ENCODE results near the gene KNSTRN.

The KNSTRN gene

DNA sequence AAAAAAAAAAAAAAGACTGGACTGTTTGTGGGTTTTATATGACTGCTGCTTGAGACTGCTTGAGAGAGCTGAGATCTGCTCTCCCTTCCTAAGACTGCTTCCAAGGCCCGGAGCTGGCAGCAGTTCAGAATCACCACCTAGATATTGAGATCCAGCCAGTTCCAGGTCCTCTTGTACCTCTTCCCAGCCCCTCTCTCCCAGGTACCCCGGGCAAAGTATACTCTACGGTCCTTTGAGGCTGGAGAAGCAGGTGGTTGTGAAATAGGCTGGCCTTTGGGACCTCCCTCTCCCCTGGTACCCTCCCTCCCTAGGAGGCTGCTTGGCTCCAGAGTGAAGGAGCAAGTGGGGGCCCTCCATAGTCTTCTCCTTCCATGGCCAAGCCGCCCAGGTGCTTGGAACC, 45.7 kb downstream of the KNSTRN start:
- DNase-seq (ENCODE audit: extremely low read depth, low read depth), result no peak
- TF ChIP-seq, protein P1, sequence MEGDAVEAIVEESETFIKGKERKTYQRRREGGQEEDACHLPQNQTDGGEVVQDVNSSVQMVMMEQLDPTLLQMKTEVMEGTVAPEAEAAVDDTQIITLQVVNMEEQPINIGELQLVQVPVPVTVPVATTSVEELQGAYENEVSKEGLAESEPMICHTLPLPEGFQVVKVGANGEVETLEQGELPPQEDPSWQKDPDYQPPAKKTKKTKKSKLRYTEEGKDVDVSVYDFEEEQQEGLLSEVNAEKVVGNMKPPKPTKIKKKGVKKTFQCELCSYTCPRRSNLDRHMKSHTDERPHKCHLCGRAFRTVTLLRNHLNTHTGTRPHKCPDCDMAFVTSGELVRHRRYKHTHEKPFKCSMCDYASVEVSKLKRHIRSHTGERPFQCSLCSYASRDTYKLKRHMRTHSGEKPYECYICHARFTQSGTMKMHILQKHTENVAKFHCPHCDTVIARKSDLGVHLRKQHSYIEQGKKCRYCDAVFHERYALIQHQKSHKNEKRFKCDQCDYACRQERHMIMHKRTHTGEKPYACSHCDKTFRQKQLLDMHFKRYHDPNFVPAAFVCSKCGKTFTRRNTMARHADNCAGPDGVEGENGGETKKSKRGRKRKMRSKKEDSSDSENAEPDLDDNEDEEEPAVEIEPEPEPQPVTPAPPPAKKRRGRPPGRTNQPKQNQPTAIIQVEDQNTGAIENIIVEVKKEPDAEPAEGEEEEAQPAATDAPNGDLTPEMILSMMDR (IDR thresholded peaks at IDR 0.05; ENCODE audit: low read depth, low read length), result no peak

DNA sequence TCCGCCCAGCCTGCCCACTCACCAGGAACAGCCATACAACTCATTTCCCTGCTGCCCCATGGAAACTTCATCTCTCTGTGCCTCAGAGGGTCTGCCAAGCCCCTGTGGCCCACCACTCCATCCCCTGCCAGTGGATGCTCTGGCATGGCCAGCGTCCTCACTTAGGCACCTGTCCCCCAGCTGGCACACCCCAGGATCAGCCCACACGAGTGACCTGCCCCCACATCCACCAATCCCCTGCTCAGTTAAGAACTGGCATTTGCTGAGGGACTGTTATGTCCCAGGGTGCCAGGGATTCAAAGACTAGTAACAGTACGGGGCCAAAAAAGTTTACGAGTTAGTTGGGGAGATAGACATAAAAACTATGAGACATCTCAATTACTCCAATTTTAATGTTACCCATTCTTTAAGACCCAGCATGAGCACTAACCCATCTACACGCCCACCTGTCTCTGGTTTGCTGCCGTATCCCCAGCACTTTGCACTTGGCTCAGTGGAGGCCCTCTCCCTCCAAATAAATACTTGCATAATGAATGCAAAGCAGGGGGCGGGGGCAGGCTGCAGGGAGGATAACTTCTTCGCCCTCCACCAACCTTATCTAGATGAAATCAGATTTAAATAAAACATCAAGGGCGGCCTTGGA, 46.7 kb downstream of the KNSTRN start:
- TF ChIP-seq, protein P1 (IDR thresholded peaks at IDR 0.05; ENCODE audit: low read depth, low read length), result no peak
- no peak for DNase-seq (ENCODE audit: extremely low read depth, low read depth)

DNA sequence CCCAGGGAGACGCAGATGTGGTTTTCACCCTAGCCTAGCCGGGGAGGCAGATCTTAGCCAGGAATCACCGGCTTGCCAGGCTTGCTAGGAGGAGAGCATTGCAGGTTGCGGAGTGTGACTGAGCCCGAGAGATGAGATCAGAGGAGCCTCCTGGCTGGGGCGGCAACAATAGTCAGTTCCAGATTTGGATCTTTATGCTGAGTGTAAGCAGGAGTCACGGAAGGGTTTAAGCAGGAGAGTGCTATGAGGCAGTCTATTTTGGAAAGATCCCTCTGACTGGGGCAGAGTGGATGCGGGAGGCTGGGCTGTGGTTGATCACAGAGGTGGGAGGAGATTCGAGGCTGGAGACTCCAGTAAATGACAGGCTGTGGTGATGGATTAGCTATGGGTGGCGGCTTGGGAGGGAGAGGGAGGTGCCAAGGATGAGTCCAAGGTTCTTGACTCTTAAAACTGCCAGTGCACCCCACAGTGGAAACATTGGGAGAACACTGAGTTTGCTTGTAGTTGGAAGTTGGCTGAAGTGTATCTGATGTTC, 47.8 kb downstream of the KNSTRN start:
- DNase-seq (ENCODE audit: extremely low read depth, low read depth), result no peak
- TF ChIP-seq, protein P1 (IDR thresholded peaks at IDR 0.05; ENCODE audit: low read depth, low read length), result no peak

DNA sequence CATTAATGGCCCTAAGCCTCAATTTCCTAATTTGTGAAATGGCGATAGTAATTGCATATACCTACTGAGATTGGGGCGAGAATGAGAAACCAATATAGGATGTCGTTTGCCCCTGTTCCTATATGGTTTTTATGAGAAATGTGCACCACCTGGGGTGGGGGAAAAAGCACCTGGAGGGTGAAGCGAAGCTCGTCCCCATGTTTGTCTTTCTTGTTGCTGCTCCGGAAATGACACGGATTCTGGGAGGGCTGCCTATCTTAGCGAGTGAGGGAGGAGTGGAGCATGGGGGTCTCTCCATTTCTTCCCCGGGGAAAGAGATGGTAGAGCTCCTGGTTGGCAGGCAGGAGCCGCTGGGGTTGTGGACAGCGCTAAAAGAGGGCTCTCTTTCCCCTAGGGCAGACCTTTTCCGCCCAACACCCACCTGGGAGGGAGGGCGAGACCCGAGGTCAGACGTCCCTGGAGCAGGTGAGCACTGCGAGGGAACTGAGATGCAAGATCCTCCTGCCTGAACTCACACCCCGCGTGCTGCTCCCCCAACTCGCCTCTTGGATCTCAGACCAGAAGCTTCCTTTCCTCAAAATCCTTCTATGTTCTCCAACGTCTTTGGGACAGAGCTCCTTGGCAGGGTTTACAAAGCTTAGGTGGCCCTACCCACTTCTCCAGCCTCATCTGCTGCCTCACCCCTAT, 52.6 kb downstream of the KNSTRN start:
- TF ChIP-seq, protein P1 (IDR thresholded peaks at IDR 0.05; ENCODE audit: low read depth, low read length), result no peak

DNA sequence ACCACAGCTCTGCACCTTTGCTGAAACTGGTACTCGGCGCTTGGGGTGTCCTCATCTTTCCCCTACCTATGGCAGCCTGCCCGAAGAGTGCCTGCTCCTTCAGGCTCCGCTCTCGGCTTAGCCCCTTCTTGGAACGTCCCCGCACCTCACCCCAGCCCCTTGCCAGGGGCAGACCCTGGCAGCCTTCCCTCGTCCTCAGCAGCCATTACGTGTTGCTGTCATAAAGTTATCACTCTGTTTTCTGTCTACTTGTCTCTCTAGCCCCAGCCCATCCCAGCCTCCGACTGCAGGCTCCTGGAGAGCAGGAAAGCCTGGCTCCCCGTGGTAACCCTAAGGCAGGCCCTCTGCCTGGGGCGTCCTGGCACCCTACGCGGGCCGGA, 53.2 kb downstream of the KNSTRN start:
- TF ChIP-seq, protein P1 (IDR thresholded peaks at IDR 0.05; ENCODE audit: low read depth, low read length), result no peak
- DNase-seq (ENCODE audit: extremely low read depth, low read depth), result no peak

More for the DNA sequence above, 52.6 kb downstream of the KNSTRN start:
- no peak for DNase-seq (ENCODE audit: extremely low read depth, low read depth)

DNA sequence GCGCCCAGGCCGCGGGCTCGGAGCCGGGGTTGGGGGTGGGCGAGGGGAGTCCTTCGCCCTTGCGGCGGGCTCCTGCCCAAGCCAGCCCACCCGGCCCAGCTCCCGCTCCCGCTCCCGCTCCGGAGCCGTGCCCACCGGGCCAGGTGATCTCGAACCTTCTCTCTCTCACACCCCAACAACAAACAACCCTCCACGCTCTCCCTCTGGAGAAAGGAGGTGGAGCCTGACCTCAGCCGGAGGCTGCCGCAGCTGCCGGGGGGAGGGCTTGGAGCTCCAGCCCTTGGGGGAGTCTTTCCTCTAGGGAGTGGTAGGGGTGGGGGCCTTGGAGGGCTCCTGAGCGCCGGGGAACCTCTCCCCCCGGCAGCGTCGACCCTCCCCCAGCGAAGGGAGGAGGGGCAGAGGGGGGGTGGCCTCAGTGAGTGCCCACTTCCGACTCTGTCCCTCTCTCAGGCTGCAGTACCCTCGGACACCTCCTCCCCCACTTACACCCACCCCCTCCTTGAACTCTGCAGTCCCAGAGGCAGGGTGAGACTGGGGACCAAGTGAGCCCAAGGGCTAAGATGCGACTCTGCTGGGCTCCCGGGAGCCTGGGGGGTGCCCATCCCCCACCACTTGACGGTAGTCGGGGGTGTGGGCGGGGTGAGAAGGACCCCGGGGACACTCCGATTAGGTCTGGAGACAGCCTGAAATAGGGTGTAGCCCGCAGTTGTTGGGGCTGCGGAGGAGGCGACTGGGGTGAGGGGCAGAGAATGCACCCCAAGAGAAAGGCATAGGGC, 53.8 kb downstream of the KNSTRN start:
- DNase-seq (ENCODE audit: extremely low read depth, low read depth), result no peak
- TF ChIP-seq, protein P1 (IDR thresholded peaks at IDR 0.05; ENCODE audit: low read depth, low read length), result no peak
